Central memory CD8-positive, alpha-beta T cell (primary cell): Measurements from ENCODE around the gene MSANTD1.
A peak's percentile ranks its signal among the peaks of the same experiment; 100 is the strongest.

Experiments
- ATAC-seq: fragments of 150-1000 bp; cut with Tn5 transposase; replicated peaks from 2 replicates; pipeline ENCODE4 v1.10.0; 2022; ENCODE audit warnings: mild to moderate bottlenecking, moderate FRiP score, moderate number of reproducible peaks; ENCODE audit not compliant: poor library complexity, severe bottlenecking; ENCODE audit errors: extremely low read depth
- DNase-seq, 2 donors: peaks; one replicate each; pipeline ENCODE4 v3.0.0; 2021; ENCODE audit warnings: low spot score in 2 of 2
- H3K27ac Mint-ChIP-seq: one replicate; pipeline ENCODE4 v1.8.0; 2022; ENCODE audit warnings: low read depth, mild to moderate bottlenecking, moderate library complexity, mixed read lengths
- H3K27me3 Mint-ChIP-seq: one replicate; pipeline ENCODE4 v1.8.0; 2022; ENCODE audit warnings: mixed read lengths
- H3K36me3 Mint-ChIP-seq: one replicate; pipeline ENCODE4 v1.8.0; 2022; ENCODE audit warnings: mild to moderate bottlenecking, moderate library complexity, mixed read lengths; ENCODE audit not compliant: insufficient read depth
- H3K4me1 Mint-ChIP-seq: one replicate; pipeline ENCODE4 v1.8.0; 2022; ENCODE audit warnings: mixed read lengths
- H3K4me3 Mint-ChIP-seq: one replicate; pipeline ENCODE4 v1.8.0; 2022; ENCODE audit warnings: mild to moderate bottlenecking, moderate library complexity, mixed read lengths
- H3K9me3 Mint-ChIP-seq: one replicate; pipeline ENCODE4 v1.8.0; 2022; ENCODE audit warnings: mixed read lengths

The MSANTD1 gene

DNA sequence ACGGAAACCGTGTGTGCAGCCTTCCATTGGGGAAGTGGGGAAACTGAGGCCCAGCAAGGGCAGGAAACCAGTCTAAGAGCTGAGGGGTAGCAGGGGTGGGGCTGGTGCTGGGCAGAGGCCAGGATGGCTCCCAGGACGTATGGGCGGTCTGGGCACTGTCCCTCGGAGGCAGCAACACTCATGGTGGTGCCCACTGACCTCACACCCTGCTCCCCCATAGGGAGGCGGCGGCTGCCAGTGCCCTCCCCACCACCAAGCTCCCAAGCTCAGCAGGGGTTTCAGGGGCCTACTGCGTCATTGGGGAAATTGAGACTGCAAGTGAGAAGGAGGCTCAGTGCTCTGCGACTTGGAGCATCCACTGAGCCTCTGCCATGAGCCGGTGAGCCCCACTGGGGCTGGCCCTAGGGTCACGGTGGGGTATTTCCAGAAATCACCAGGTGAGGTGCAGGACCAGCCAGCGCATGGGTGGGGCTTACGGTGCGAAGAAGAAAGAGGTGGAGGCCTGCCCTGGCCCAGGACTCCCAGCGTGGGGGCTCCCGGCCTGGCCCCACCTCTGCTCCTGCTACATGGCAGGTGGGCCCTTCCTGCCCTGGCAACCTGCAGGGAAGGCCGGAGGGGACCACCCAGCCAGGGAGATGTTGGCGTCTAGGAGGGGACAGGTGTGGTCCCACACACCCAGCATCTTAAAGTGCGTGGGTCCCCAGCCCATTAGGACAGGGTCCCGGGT lies 915 bp downstream of the MSANTD1 start:
- no peak for ATAC-seq
- Mint-ChIP-seq H3K4me3 (no peak overlapping the region), H3K9me3 (no peaks in the 10 kb centered on the region), H3K36me3 (peaks cover 4% of the 10 kb centered on the region), H3K27ac (peak overlapping the region; percentile 83), H3K27me3 (no peaks in the 10 kb centered on the region), H3K4me1 (peaks cover 5% of the 10 kb centered on the region)
- DNase-seq = no peak

DNA sequence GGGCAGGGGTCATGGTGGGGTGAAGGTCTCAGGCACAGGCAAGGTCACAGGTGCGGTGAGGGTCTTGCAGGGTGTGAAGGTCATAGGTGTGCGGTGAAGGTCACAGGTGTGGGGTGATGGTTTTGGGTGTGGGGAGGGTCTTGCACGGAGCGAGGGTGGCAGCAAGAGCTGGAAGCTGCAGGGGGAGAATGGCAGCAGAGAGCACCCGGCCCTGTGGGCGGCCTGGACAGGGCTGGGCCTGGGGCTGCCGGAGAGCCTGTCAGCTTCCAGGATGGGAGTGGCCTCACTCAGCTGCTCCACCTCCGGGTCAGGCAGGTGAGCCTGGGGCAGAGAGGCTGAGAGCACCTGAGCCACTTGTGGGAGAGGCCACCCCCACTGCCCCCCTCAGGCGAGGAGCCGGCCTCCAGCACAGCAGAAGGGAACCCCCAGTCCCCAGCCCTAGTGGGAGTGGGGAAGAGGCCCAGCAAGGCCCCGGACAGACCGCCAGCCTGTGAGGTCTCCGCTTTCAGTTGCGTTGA lies 1.5 kb downstream of the MSANTD1 start:
- Mint-ChIP-seq H3K27me3 (no peaks in the 10 kb centered on the region), H3K27ac (peak overlapping the region; percentile 83), H3K4me1 (peaks cover 5% of the 10 kb centered on the region), H3K4me3 (no peak overlapping the region), H3K36me3 (no peaks in the 10 kb centered on the region), H3K9me3 (no peaks in the 10 kb centered on the region)
- ATAC-seq = no peak
- no peak for DNase-seq

DNA sequence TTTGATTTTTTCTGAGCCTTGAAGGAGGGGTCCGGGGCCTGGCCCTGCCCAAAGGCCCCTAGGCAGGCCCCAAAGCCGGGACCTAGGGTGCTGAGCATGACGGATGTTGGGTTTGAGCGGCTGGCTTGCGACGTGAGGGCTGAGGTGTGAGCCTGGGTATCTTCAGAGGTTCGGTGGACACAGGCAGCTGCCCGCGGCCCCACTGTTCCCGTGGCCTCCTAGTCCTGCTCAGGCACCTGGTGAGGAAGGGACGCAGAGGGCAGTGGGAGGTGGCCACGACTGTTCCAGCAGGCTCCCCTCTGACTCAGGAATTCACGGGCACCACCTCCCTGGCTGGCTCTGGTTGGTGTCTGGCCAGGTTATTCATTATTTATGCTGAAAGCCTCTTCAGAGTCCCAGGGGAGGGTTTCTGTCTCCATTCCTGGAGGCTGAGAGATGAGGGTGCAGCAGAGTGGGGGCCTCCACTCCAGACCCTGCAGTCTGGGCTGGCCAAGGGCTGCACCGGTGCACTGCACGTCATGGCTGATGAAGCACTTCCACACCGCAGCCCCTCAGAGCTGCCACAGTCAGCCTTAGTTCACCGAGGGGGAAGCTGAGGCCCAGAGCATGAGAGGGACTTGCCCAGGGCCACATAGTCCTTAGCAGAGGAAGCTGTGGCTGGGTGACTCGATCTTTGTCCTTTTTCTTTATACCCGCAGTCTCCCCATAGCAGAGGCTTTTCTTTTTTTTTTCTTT lies 2.2 kb downstream of the MSANTD1 start:
- ATAC-seq = no peak
- Mint-ChIP-seq H3K27ac (no peak overlapping the region), H3K4me3 (no peak overlapping the region), H3K4me1 (peaks cover 5% of the 10 kb centered on the region), H3K9me3 (no peaks in the 10 kb centered on the region), H3K27me3 (no peaks in the 10 kb centered on the region), H3K36me3 (no peaks in the 10 kb centered on the region)
- no peak for DNase-seq

DNA sequence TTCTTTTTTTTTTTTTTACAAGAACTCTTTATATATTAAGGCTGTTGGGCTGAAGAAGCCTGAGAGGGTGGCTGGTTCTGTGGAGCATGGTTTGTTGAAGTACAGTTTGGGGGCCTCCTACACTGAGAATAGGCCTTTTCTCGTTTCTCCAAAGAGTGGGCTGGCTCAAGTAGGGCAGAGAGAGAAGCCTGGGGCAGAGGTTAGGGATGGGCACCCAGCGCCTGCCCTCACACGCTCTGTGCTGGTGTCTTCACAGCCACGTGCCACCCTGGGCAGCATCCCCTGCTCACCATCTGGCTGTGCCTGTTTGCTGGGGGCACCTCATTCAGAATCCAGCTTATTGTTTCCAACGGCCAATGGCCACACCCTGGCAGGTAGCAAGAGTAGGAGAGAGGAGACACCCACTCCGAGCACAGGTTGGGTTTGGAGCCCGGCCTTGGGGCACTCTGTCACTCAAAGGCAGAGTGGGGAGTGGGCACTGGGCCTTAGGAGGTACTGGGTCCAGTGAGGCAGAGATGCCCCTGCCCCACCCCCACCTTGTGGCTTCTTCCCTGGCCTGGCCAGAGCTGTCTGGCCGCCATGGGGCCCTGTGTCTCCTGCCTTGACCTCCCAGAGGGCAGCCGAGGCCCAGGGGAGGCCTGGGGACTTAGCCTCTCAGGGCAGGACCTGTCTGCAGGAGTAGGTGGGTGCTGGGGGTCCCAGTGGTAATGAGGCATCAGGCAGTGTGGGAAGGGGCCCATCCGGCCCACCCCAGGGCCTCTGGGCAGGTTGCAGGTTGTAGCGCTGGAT lies 2.9 kb downstream of the MSANTD1 start:
- Mint-ChIP-seq H3K4me3 (no peak overlapping the region), H3K27me3 (no peaks in the 10 kb centered on the region), H3K36me3 (peaks cover 3% of the 10 kb centered on the region), H3K27ac (no peak overlapping the region), H3K4me1 (peaks cover 5% of the 10 kb centered on the region), H3K9me3 (no peaks in the 10 kb centered on the region)
- ATAC-seq = no peak
- DNase-seq = no peak

DNA sequence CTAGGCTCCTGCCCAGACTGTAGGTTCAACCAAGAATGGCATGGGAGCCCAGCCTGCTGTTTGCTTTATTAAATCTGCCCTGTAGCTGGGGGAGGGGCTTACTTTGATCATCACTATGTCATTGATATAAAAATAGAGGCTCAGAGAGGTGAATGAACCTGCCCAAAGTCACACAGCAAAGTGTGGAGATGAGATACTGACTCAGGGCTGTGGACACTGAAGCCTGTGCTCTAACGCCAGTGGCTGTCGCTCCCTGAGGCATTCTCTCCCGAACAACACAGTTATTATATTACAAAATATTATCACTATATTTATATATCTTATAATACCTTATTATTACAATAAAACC lies 3.5 kb downstream of the MSANTD1 start:
- H3K4me1 Mint-ChIP-seq = peaks cover 5% of the 10 kb centered on the region
- no peak for ATAC-seq
- H3K9me3 Mint-ChIP-seq = no peaks in the 10 kb centered on the region
- H3K27me3 Mint-ChIP-seq = no peaks in the 10 kb centered on the region
- H3K27ac Mint-ChIP-seq = no peak overlapping the region
- H3K36me3 Mint-ChIP-seq = peaks cover 5% of the 10 kb centered on the region
- no peak for DNase-seq
- no peak overlapping the region for H3K4me3 Mint-ChIP-seq

DNA sequence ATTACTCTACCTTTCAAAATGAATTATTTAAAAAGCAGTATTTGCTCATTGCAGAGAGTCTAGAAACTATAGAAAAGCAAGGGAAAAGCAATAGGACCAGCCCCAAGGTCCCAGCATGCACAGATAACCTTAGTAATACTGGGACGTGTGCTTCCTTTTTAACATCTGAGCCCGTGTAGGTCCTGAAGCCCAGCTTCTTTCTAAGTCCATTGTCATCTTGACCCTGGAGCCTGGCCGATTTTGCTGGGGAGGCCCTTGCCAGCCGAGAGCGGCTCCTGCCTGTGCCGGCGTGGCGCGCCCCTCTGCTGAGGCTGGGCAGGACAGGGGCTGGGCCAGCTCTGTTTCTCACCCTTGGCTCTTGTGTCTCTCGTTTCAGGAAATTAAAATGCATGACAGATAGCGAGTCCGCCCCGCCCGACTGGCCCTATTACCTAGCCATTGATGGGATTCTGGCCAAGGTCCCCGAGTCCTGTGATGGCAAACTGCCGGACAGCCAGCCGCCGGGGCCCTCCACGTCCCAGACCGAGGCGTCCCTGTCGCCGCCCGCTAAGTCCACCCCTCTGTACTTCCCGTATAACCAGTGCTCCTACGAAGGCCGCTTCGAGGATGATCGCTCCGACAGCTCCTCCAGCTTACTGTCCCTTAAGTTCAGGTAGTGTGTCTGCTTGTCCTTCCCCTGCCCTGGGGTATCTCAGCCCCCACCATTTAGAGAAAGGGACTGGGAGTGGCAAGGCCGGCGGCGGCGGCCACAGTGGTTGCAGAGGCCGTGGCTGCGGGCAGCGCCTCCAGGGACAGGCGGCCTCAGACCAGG lies 4.1 kb downstream of the MSANTD1 start:
- no peaks in the 10 kb centered on the region for H3K9me3 Mint-ChIP-seq
- H3K27ac Mint-ChIP-seq = no peak overlapping the region
- no peak overlapping the region for H3K4me3 Mint-ChIP-seq
- ATAC-seq (no peak), DNase-seq (no peak)
- peaks cover 7% of the 10 kb centered on the region for H3K36me3 Mint-ChIP-seq
- H3K4me1 Mint-ChIP-seq = peaks cover 5% of the 10 kb centered on the region
- H3K27me3 Mint-ChIP-seq = no peaks in the 10 kb centered on the region

DNA sequence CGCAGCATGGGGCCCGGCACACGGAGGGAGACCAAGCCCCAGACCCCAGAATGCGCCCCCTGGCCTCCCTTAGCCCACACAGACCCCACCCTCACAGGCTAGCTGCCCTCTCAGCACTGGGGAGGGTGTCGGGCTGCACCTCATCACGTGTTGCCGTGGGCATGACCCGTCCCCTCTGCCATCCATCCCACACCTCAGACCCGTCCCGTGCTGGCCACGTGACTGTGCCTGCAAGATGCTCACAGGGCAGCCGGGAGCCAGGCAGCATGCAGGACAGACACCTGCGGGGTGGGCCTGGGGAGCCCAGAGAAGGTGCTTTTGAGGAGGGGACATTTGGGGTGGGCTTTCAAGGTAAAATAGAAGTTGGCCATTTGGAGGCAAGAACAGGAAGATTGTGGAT lies 4.8 kb downstream of the MSANTD1 start:
- DNase-seq (no peak), ATAC-seq (no peak)
- Mint-ChIP-seq H3K27me3 (no peaks in the 10 kb centered on the region), H3K9me3 (no peaks in the 10 kb centered on the region), H3K4me1 (peaks cover 5% of the 10 kb centered on the region), H3K27ac (no peak overlapping the region), H3K36me3 (peaks cover 7% of the 10 kb centered on the region), H3K4me3 (no peak overlapping the region)

DNA sequence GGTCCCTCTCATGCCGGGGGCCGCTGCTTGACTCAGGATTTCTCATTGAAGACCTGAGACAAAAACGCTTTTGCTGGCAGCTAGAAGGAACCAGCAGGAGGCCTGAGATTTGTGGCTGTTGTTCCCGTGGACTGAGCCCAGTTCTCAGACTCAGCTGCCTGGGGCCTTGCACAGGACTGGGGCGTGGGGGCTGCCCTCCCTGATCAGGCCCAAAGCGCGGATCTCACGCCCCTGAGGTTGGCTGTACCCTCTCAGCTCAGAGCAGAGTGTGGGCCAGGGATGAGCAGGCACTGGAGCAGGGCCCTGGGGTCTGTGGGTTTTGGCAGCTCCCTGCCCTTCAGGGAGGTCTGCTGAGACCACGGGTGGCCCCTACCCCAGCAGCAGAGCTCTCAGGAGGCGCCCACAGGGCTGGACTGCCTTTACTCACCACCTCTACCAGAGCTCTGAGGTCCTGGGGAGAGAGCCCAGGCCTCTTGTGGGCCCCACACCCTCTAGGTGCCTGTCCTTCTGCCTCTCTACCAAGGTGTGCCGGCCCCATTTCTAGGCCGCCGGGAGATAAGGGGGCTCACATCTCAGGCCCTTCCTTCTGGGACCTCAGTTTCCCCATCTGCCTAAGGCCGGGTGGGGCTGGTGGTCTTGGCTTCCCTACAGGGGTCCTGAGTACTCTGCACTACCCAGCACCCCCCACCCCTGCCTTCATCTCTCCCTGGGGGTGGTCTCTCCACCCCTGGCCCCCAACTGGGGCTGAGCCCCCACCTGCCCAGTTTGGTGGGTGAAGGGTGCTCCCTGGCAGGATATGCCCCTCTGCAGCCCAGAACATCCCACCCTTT lies 5.6 kb downstream of the MSANTD1 start:
- Mint-ChIP-seq H3K4me1 (peaks cover 5% of the 10 kb centered on the region), H3K36me3 (peaks cover 7% of the 10 kb centered on the region), H3K27ac (no peak overlapping the region)

DNA sequence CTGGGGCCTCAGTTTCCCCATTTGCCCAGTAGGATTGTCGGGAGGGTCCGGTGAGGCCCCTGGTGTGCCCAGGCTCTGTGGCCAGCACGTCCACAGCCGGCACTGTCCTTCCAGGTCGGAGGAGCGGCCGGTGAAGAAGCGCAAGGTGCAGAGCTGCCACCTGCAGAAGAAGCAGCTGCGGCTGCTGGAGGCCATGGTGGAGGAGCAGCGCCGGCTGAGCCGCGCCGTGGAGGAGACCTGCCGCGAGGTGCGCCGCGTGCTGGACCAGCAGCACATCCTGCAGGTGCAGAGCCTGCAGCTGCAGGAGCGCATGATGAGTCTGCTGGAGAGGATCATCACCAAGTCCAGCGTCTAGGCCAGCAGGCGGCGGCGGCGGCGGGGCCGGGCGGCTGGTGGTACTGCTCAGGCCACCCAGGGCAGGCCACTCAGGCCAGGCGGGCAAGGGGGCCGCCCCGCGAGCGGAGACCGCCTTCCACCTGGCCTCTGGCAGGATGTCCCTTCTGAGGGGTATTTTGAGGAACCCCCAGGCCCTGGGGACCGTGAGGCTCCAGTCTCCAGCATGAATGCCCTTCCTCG lies 6.7 kb downstream of the MSANTD1 start:
- Mint-ChIP-seq H3K4me3 (no peak overlapping the region), H3K4me1 (no peaks in the 10 kb centered on the region), H3K27me3 (no peaks in the 10 kb centered on the region), H3K9me3 (no peaks in the 10 kb centered on the region), H3K27ac (no peak overlapping the region), H3K36me3 (peaks cover 10% of the 10 kb centered on the region)
- no peak for ATAC-seq
- no peak for DNase-seq

More for the DNA sequence above, 5.6 kb downstream of the MSANTD1 start:
- H3K4me3 Mint-ChIP-seq = no peak overlapping the region
- ATAC-seq (no peak), DNase-seq (no peak)
- no peaks in the 10 kb centered on the region for H3K9me3 Mint-ChIP-seq
- H3K27me3 Mint-ChIP-seq = no peaks in the 10 kb centered on the region

DNA sequence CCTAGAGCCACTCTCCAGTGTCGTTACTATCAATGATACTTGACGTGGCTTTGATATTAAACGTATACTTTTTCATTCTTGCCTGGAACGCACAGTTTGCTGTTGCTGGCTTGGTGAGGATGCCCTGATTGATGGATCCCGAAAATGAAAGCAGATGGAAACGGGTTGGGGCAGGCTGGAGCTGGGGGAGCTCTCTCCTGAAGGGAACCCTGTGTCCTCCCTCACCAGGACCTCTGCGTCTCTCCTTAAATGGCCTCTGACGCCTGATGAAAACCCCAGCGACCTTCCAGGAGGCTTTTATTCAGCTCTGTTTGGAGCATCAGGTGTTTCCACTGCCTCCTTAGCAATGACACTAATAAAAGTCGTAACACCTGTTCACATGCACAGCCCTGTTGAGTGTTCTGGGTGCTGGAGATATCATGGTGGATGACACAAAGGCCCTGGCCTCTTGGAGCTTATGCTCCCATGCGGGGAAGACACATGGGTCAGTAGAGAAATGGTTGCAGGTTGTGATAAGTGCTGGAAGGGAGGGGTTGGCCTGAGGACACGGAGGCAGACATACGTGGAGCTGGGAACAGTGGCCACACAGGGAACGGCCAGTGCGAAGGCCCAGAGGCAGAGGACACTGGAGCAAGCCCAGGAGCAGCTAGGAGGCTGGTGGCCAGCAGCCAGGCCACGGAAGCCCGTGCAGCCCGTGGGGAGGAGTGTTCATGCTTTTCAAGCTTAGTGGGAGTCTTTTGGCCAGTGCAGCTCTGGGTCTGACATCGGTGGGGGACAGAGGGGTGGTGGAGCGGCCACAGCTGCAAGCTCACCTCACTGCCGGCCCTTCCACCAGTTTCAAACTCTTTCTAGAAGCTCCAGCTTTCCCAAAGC lies 7.5 kb downstream of the MSANTD1 start:
- DNase-seq (no peak), ATAC-seq (no peak)
- H3K27me3 Mint-ChIP-seq = no peaks in the 10 kb centered on the region
- no peaks in the 10 kb centered on the region for H3K9me3 Mint-ChIP-seq
- H3K4me1 Mint-ChIP-seq = no peaks in the 10 kb centered on the region
- H3K4me3 Mint-ChIP-seq = no peak overlapping the region
- H3K27ac Mint-ChIP-seq = no peak overlapping the region
- H3K36me3 Mint-ChIP-seq = peaks cover 10% of the 10 kb centered on the region
